GM15510 (cell line): Measurements from ENCODE around the gene AOPEP.

Experiments used
- POLR2A ChIP-seq: IDR thresholded peaks from 3 replicates; pipeline ENCODE4 v1.6.1; 2011; ENCODE audit warnings: borderline replicate concordance; ENCODE audit not compliant: insufficient read length; ENCODE audit errors: extremely low read depth

The AOPEP gene

GRCh38 chr9:94791435-94791834, 64.9 kb downstream of the AOPEP start:
- no peak for TF ChIP-seq POLR2A

- no peak for TF ChIP-seq POLR2A
Measured at GRCh38 chr9:94792511-94792910, 66.0 kb downstream of the AOPEP start.

DNA sequence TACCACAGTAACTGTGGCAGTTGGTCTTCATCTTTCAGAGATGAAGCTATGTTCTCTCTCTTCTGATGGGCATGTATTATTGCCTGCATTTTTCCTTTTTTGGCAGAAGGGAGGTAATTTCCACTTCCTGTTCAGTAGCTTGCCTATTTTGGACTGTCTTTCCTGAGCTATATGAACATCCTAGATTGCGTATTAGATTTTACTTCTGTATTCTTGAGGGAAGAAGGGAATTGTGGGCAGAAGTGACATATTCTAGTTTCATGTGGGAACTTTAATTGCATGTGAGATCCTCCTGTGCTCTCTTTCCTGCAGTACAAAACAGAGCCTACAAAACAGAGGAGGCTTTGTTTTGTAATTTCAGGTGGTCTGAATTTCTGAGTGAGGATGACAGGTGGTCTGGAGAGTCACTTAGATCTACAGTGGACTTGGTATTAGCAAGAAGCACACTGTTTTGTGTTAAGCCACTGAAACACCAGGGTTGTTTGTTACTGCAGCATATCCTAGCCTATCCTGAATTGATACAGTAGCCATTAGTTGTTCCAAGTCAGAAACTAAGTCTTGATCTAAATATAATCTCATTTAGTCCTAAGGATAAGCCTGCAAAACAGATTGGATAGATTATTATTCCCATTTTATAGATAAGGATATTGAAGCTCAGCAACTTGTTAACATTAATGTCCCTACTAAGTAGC, 68.1 kb downstream of the AOPEP start:
- no peak for TF ChIP-seq POLR2A

GRCh38 chr9:94796687-94797086, 70.2 kb downstream of the AOPEP start:
- no peak for TF ChIP-seq POLR2A

GRCh38 chr9:94798201-94798600, 71.7 kb downstream of the AOPEP start:
- TF ChIP-seq POLR2A: no peak

- TF ChIP-seq POLR2A: no peak
Measured at GRCh38 chr9:94798708-94799107, 72.2 kb downstream of the AOPEP start.

DNA sequence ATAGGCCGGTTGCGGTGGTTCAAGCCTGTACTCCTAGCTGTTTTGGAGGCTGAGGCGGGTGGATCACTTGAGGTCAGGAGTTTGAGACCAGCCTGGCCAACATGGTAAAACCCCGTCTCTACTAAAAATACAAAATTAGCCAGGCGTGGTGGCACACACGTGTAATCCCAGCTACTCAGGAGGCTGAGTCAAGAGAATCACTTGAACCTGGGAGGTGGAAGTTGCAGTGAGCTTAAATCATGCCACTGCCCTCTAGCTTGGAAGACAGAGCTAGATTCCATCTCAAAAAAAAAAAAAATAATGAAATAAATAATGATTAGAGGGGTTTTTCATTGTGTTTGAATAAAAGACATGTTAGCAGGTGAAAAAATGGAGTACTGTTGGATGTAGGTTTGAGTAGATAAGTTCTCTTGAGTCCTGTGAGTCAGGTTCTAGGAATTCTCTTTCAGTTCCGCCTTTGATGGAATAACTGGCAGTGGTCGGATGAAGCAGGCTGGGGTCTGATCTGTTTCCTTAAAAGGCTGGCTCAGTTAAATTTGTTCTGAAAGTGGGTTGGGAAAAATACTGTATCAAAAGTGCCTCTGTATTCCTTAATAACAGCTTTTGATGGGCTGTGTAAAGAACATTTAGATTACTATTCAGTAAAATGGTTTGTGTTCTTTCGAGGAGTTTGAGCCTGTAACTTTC, 73.2 kb downstream of the AOPEP start:
- TF ChIP-seq POLR2A: no peak

GRCh38 chr9:94800424-94801117, 74.1 kb downstream of the AOPEP start:
- no peak for TF ChIP-seq POLR2A

DNA sequence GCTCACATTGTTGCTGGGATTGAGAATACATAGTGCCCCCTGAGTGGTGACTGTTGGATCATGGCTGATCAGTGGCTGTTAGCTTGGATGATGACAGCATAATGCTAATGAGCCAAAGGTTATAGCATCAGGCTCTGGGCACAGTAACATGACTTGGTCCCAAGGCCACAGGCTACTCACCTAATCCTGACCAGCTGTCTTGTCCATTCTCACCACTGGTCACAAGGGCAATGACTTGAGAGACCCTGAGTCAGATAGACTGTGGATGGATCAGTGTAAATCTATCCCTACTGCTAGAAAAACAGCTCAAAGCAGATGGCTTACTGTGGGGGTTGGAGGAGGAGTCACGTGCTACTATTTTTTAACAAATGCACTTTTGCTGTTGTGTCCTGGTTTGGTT, 74.7 kb downstream of the AOPEP start:
- TF ChIP-seq POLR2A: no peak

GRCh38 chr9:94801681-94802080, 75.2 kb downstream of the AOPEP start:
- no peak for TF ChIP-seq POLR2A

DNA sequence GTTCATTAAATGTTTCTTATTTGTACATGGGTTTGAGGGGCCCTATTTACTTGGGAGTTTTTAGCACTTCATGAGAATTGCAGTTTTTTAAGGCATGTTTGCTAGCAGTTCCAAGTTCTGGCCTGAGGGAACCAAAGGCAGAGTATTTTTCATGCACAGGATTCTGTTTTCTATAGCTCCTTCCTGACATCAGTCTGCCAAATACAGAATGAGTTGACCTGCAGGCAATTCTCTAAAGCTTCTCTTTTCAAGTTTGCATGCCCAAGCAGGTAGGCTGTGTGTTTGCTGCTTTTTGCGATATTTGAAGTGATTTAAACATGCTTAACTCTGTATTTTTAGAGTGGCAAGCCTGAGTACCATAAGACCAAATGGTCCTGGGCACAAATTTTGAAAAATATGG, 75.8 kb downstream of the AOPEP start:
- TF ChIP-seq POLR2A: no peak

GRCh38 chr9:94802793-94803192, 76.3 kb downstream of the AOPEP start:
- TF ChIP-seq POLR2A: no peak

DNA sequence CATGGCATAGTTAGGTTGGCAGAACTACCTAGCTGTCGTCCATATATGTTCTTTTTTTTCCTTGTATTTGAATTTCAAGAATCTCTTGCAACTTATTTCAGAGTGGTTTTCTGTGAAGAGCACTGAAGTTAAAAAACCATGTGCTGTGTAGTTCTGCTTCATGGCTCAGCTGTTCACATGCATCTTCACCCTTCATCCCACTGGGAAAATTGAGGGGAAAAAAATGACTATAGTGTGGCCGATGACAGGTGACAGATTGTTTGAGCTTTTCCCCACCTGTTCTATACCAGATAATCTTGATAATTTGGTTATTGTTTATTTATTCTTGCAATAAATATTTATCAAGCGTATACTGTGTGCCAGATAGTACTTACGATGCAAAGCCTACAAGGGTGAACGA, 77.8 kb downstream of the AOPEP start:
- TF ChIP-seq POLR2A: no peak

DNA sequence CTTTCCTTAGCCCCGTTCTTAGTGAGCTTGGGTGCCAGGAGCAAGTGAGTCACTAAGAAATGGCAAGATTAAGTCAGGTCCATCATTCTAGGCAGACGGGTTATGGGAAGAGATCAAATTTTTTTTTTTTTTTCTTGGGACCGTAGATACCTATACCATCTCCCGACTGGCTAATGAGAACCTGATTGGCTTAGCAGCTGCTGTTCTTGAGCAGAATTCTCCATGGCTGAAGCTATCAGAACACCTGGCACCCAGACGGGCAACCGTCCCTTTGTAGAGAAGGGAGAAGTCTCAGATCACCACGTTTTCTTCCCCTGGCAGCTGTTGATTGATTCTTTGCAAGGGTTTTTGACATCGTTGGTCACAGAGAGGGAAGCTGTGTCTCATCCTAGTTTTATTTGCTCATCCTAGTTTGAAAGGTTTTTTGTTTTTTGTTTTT, 78.6 kb downstream of the AOPEP start:
- TF ChIP-seq POLR2A: no peak

GRCh38 chr9:94805585-94805984, 79.1 kb downstream of the AOPEP start:
- TF ChIP-seq POLR2A: no peak

GRCh38 chr9:94806307-94806893, 79.9 kb downstream of the AOPEP start:
- no peak for TF ChIP-seq POLR2A

DNA sequence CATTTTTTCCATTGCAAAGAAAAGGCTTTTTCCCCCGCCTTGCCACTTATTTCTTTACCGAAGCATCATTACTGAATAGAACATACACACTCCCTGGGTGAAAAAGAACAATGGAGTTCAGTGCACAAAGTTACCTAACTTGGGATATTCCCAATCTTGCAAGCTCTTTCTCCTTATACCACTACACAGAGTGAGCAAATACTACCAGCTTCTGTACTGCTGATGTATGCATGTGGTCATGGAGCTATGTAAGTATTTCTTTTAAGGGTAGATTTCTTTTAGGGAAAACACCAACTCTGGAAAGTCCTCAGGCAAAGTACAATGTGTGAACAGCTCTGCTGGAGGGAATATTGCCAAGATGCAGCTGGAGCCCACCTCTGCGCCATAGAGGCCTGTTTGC, 81.1 kb downstream of the AOPEP start:
- no peak for TF ChIP-seq POLR2A
